IPS DF 6.9 (cell line): ENCODE data around the gene ZNF462.

Experiments used
- DNase-seq: peaks from one replicate; pipeline ENCODE4 v3.0.0-alpha.2; 2013; ENCODE audit warnings: low read depth, low spot score
- H3K27ac ChIP-seq: one replicate; pipeline ENCODE4 v1.5.1; 2013; ENCODE audit warnings: low read length, control low read depth
- H3K27me3 ChIP-seq: 2 replicates; pipeline ENCODE4 v1.6.1; 2013; ENCODE audit warnings: mild to moderate bottlenecking, low read length; ENCODE audit not compliant: control insufficient read depth, insufficient read depth
- H3K36me3 ChIP-seq: 2 replicates; pipeline ENCODE4 v1.6.1; 2013; ENCODE audit warnings: low read length; ENCODE audit not compliant: control insufficient read depth, insufficient read depth
- H3K4me1 ChIP-seq: 2 replicates; pipeline ENCODE4 v1.6.1; 2013; ENCODE audit warnings: low read length; ENCODE audit not compliant: control insufficient read depth, insufficient read depth
- H3K4me3 ChIP-seq: 2 replicates; pipeline ENCODE4 v1.5.1; 2013; ENCODE audit warnings: mild to moderate bottlenecking, low read length
- H3K9me3 ChIP-seq: 2 replicates; pipeline ENCODE4 v1.6.1; 2013; ENCODE audit warnings: low read length, inconsistent platforms; ENCODE audit not compliant: control insufficient read depth, insufficient read depth
- WGBS: extraction: QIAGEN DNeasy Blood & Tissue Kit; methylation state at CpG from one replicate; pipeline ENCODE4 v1.1.7; 2013; ENCODE audit warnings: mixed read lengths, missing lambda C conversion rate; ENCODE audit not compliant: insufficient read length, insufficient coverage; 5-methylcytosine and 5-hydroxymethylcytosine counted together

Gene ZNF462

DNA sequence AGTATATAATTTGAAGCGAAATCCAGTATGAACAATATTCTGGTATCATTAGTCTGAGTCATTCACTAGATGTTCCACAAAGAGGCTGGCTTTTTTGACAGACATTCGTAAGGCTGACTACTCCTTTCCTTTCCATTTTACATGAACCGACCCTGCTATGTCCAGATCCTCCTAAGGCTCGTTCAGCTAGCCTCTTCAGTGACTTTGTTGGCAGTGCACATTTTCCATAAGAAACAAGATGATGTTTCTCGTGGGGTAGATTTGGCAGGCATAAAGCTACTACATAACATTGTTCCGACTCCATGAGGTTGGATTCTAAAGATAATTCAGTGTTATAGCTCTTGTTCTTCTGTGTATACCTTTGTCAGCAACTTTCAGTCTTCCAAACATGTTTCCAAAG, 49.0 kb downstream of the ZNF462 start:
- H3K27me3 ChIP-seq, result no peaks in the 10 kb centered on the region
- H3K4me3 ChIP-seq, result no peak overlapping the region
- H3K36me3 ChIP-seq, result no peaks in the 10 kb centered on the region
- H3K9me3 ChIP-seq, result no peaks in the 10 kb centered on the region
- H3K4me1 ChIP-seq, result peaks cover 1% of the 10 kb centered on the region; the same call in 1 of the 2 replicates
- DNase-seq, result no peak
- 100% methylated on average over 1 of the region's 6 CpGs for WGBS
- H3K27ac ChIP-seq, result no peak overlapping the region

DNA sequence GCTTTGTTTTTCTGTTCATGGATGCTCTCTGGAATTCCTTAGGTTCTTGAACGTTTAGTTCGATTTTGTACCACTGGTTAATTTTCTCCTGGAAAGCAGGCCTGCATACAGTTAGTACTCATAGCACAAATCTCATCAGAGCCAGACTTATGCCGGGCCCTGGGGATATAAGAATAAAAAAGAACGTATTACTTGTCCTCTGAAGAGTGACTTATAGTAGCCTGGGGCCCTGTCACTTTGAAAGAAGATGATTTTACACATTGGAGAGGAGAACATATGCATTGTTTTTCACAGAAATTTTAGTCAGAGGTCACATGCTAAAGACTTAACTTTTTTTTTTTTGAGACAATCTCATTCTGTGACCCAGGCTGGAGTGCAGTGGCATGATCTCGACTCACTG, 50.3 kb downstream of the ZNF462 start:
- DNase-seq, result no peak
- no CpG with 5 or more reads among the region's 5 CpGs for WGBS
- no peak overlapping the region for H3K4me3 ChIP-seq
- H3K27me3 ChIP-seq, result no peaks in the 10 kb centered on the region
- no peaks in the 10 kb centered on the region for H3K9me3 ChIP-seq
- H3K27ac ChIP-seq, result no peak overlapping the region
- H3K36me3 ChIP-seq, result no peaks in the 10 kb centered on the region
- H3K4me1 ChIP-seq, result peaks cover 1% of the 10 kb centered on the region; the same call in 1 of the 2 replicates

GRCh38 chr9:106915851-106916250, 52.9 kb downstream of the ZNF462 start:
- no peak for DNase-seq
- Histone ChIP-seq H3K27me3 (no peaks in the 10 kb centered on the region), H3K4me3 (no peak overlapping the region), H3K9me3 (no peaks in the 10 kb centered on the region), H3K4me1 (peaks cover 1% of the 10 kb centered on the region; the same call in 1 of the 2 replicates), H3K36me3 (no peaks in the 10 kb centered on the region), H3K27ac (no peak overlapping the region)
- no CpG with 5 or more reads among the region's 3 CpGs for WGBS

DNA sequence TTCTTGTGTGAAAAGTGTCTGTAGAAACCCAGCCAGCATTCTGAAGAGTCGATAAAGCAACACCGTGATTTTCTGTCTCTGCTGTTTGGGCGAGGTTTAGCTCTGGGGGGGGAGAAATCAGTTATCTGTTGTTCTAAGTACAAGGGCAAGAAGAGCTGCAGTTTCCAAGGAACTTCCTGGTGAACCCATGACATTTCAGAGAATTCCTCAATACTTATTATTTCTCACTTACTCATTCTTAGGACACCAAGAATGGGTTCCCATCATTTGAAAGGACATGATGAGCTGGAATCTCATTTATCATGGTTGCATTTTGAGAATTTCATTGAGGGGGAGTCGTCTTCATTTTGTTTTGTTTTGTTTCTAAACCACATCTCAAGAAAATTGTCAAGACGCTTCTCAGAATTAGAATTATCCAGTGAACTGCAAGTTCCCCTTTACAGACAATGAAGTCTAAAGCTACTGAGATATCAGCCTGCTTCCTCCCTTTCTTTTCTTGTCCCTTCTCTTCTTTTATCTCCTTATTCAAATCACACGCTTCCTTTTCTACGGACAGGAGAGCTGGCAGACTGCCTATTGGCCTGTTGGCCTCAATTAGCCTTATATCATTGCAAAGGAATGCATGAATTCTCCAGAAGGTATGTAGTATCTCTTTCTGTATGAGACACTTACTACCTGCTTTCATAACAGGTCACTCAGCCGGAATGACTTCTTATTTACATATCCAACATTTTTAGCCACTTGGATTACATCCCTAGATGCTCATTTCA, 53.7 kb downstream of the ZNF462 start:
- no peak overlapping the region for H3K27ac ChIP-seq
- no peaks in the 10 kb centered on the region for H3K27me3 ChIP-seq
- no peak for DNase-seq
- no peak overlapping the region for H3K4me3 ChIP-seq
- no peaks in the 10 kb centered on the region for H3K36me3 ChIP-seq
- peaks cover 3% of the 10 kb centered on the region for H3K4me1 ChIP-seq
- no peaks in the 10 kb centered on the region for H3K9me3 ChIP-seq
- no CpG with 5 or more reads among the region's 8 CpGs for WGBS

GRCh38 chr9:106918825-106919509, 56.0 kb downstream of the ZNF462 start:
- Histone ChIP-seq H3K27ac (no peak overlapping the region), H3K36me3 (0 out of 2 replicates have a peak, but pooled peaks cover under 1% of the 10 kb centered on the region), H3K4me3 (no peak overlapping the region), H3K27me3 (no peaks in the 10 kb centered on the region), H3K9me3 (no peaks in the 10 kb centered on the region), H3K4me1 (peaks cover 3% of the 10 kb centered on the region)
- DNase-seq, result no peak
- WGBS, result no CpG with 5 or more reads among the region's 5 CpGs

- peaks cover 11% of the 10 kb centered on the region for H3K36me3 ChIP-seq
- peaks cover 3% of the 10 kb centered on the region for H3K4me1 ChIP-seq
- no peak overlapping the region for H3K4me3 ChIP-seq
- no peaks in the 10 kb centered on the region for H3K9me3 ChIP-seq
- no CpG with 5 or more reads among the region's 4 CpGs for WGBS
- H3K27me3 ChIP-seq, result no peaks in the 10 kb centered on the region
- H3K27ac ChIP-seq, result no peak overlapping the region
- no peak for DNase-seq
Observed at GRCh38 chr9:106920091-106920490, 57.1 kb downstream of the ZNF462 start.

DNA sequence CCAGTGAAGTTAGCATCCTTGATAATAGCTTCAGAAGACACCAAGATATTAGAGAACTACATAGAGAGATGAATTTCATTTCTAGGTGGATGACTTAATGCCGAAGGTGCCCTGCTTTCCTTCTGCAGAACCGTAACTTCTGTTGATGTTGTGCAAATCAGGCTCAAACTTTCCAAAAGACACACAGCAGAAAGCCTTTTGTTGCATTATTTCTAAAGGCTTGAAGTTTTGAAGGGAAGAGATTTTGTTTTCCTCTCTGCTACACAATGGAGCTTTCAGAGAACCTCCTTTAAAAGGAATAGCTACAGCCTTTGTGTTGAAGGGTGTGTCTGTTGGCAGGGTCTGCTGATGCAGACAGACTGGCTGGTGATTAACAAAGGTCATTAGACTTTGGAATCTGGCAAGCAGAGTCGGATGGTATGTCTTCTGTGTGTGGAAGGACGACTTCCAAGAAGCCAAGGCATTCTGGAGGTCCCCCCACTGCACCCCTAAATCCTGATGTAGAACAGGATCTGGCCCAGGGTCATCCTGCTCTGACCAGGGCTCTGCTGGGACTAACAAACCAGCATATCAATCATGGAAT, 57.8 kb downstream of the ZNF462 start:
- H3K4me1 ChIP-seq, result peaks cover 3% of the 10 kb centered on the region
- WGBS, result no CpG with 5 or more reads among the region's 4 CpGs
- H3K27ac ChIP-seq, result no peak overlapping the region
- no peaks in the 10 kb centered on the region for H3K9me3 ChIP-seq
- no peak overlapping the region for H3K4me3 ChIP-seq
- H3K36me3 ChIP-seq, result peaks cover 17% of the 10 kb centered on the region
- H3K27me3 ChIP-seq, result no peaks in the 10 kb centered on the region
- no peak for DNase-seq

- Histone ChIP-seq H3K4me3 (no peak overlapping the region), H3K27ac (no peak overlapping the region), H3K4me1 (peaks cover 1% of the 10 kb centered on the region; the same call in 1 of the 2 replicates), H3K36me3 (peaks cover 23% of the 10 kb centered on the region), H3K27me3 (no peaks in the 10 kb centered on the region), H3K9me3 (no peaks in the 10 kb centered on the region)
- WGBS, result no CpG with 5 or more reads among the region's 3 CpGs
- DNase-seq, result no peak
Observed at GRCh38 chr9:106921341-106921899, 58.5 kb downstream of the ZNF462 start.

GRCh38 chr9:106922026-106922425, 59.1 kb downstream of the ZNF462 start:
- no peaks in the 10 kb centered on the region for H3K27me3 ChIP-seq
- no peaks in the 10 kb centered on the region for H3K9me3 ChIP-seq
- no CpG with 5 or more reads among the region's 1 CpG for WGBS
- no peak overlapping the region for H3K27ac ChIP-seq
- no peak overlapping the region for H3K4me3 ChIP-seq
- peaks cover 1% of the 10 kb centered on the region; the same call in 1 of the 2 replicates for H3K4me1 ChIP-seq
- no peak for DNase-seq
- peaks cover 29% of the 10 kb centered on the region for H3K36me3 ChIP-seq

DNA sequence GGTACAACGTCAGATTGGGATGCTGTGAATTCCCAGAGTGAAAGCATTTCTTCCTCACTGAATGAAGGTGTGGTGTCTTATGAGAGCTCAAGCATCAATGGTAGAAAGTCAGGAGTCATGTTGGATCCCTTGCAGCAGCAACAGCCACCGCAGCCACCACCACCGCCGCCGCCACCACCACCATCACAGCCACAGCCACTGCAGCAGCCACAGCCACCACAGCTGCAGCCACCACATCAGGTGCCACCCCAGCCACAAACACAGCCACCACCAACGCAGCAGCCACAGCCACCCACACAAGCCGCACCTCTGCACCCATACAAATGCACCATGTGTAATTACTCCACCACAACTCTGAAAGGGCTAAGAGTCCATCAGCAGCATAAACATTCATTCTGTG, 62.4 kb downstream of the ZNF462 start:
- Histone ChIP-seq H3K4me3 (no peak overlapping the region), H3K27me3 (no peaks in the 10 kb centered on the region), H3K27ac (no peak overlapping the region), H3K9me3 (no peaks in the 10 kb centered on the region), H3K4me1 (peaks cover 1% of the 10 kb centered on the region; the same call in 1 of the 2 replicates), H3K36me3 (peaks cover 45% of the 10 kb centered on the region)
- no peak for DNase-seq
- WGBS, result no CpG with 5 or more reads among the region's 7 CpGs
